Measurements from ENCODE around the gene ADAMTSL1.

The ADAMTSL1 gene

DNA sequence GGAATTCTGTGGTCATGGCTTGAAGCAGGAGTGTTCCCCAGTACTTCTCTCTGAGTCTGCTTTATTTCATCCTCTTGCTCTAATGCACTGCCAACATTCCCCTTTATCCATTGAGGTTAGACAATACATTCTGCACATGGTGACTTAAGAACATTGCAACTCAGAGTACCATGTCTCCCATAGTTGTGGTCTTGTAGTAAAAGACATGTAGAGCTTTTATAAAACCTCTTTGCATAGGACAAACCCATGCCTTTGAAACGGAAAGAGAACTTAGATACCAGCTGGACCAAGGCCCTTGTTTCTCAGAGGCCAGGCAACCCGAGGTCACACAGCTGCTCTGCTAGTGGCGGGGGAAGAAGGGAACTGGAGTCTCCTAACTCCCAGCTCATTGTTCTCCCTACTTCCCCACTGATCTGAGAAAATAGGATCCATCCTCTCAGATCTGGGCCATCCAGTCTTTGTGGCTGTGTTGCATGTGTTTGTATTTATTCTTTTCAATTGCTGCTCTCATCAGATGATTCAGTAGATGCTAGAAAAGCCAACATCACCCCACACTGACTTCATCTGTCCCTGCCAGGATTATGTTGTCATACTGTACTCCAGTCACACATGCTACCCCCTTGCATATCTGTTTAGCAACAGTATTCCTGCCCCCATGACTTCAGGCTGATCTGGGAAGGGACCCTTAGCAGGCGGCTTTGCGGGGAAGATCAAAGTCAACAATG lies 322.2 kb downstream of the ADAMTSL1 start:
- in situ Hi-C loops (cut with HindIII; ENCODE audit: low sequenced_read_pairs) = no loop called here

GRCh38 chr9:18796696-18797270 lies 322.8 kb downstream of the ADAMTSL1 start:
- in situ Hi-C loops (cut with HindIII; ENCODE audit: low sequenced_read_pairs) = no loop called here

DNA sequence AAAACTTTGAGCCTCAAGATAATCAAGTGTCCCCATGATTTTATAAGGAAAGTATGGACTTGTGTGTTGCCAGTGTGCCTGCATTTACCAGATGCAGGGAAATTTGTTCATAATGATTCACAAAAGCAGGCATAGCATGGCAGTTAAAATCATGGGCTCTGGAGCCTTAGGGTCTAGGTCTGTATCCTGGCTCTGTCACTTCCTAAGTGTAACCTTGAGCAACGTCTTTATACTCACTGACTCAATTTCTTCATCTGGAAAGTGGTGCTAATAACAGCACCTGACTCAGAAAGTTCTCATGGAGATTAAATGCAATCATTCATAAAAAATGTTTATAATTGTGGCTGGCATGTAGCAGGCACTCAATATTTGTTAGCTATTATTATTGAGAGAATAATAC lies 324.2 kb downstream of the ADAMTSL1 start:
- in situ Hi-C loops (cut with HindIII; ENCODE audit: low sequenced_read_pairs) = no loop called here

GRCh38 chr9:18798508-18799290 lies 324.7 kb downstream of the ADAMTSL1 start:
- in situ Hi-C loops (cut with HindIII; ENCODE audit: low sequenced_read_pairs) = no loop called here

DNA sequence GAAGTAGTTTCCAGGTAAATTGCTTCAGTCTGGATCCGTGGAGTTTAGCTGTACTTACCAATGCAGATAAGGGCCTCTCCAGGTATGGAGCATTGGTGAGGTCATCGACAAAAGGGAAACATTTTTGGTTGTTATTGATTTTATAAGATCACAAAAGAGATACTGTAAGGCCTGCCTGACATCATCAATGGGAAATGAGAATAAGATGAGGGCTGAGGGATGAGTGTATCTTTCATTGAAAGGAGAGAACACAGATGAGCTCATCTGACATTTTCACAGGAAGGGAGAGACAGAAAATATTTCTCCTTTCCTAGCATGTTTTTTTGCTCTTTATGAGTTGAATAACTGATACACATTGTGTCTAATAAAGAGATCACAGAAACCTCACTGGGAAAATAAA lies 325.5 kb downstream of the ADAMTSL1 start:
- in situ Hi-C loops (cut with HindIII; ENCODE audit: low sequenced_read_pairs) = no loop called here

- in situ Hi-C loops (cut with HindIII; ENCODE audit: low sequenced_read_pairs) = no loop called here
These were observed 326.6 kb downstream of the ADAMTSL1 start for GRCh38 chr9:18800579-18800978.

- in situ Hi-C loops (cut with HindIII; ENCODE audit: low sequenced_read_pairs) = no loop called here
These were observed 331.4 kb downstream of the ADAMTSL1 start for GRCh38 chr9:18805386-18805785.

DNA sequence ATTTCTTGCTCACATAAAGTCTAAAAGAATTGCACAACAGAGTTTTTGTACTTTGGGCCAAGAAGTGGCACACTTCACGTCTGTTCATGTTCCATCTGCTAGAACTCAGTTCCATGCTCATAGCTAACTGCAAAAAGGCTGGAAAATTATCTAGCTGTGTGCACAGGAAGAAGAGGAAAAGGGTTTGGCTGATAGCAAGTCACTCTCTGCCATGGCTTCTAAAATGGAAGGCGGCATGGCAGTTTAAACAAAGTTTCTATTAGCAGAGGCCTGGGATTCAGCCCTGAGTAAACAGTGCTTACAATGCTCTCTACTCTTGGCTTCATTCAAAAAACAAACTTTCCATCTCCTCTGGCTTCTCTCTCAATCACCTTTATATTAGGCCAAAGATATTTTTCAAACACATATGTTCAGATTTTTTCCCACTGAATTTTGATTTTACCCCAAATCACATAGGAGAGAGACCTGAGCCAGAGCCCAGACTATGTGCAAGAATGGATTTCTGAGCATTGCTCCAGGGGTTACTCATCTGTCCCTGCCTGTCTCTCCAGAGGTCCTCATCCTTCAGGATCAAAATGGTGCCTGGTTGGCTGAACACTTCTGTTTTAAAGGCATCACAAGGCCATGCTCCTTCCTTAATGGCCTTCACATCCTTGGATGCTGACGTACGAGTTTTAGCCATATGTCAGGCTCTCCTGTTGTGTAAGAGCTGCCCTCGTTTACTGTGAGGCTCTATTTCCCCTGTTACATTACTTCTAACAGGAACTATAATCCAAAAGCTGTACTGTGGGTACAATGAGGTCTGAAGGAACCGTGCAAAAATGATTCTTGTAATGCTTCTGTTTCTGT lies 332.5 kb downstream of the ADAMTSL1 start:
- in situ Hi-C loops (cut with HindIII; ENCODE audit: low sequenced_read_pairs) = no loop called here

GRCh38 chr9:18810581-18810980 lies 336.6 kb downstream of the ADAMTSL1 start:
- in situ Hi-C loops (cut with HindIII; ENCODE audit: low sequenced_read_pairs) = no loop called here

- in situ Hi-C loops (cut with HindIII; ENCODE audit: low sequenced_read_pairs) = no loop called here
These were observed 337.2 kb downstream of the ADAMTSL1 start for GRCh38 chr9:18811171-18811570.

GRCh38 chr9:18819418-18819817 lies 345.5 kb downstream of the ADAMTSL1 start:
- in situ Hi-C loops (cut with HindIII; ENCODE audit: low sequenced_read_pairs) = no loop called here

DNA sequence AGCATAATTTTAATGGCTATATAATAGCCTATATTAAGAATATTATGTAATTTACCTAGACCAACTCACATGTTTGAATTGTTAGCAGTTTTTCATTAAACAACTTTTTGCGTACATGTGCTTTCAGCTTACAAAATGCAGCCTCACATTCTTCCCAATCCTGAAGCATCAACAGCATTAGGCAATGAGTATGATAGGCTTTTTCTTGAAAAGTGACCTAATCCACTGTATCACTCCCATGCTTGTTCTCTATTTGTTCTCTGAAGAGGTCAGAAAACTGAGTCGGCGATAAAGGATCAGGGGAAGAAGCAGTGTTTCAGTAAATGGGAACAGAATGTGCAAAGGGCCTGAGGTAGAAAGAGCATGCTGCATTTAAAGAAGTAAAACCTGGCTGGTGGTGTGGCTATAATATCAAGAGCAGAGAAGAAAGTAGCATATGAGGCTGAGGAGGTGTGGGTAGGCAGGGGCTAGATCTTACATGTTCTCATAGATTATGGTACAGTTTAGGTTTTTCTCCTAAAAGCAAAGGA lies 346.7 kb downstream of the ADAMTSL1 start:
- in situ Hi-C loops (cut with HindIII; ENCODE audit: low sequenced_read_pairs) = no loop called here

DNA sequence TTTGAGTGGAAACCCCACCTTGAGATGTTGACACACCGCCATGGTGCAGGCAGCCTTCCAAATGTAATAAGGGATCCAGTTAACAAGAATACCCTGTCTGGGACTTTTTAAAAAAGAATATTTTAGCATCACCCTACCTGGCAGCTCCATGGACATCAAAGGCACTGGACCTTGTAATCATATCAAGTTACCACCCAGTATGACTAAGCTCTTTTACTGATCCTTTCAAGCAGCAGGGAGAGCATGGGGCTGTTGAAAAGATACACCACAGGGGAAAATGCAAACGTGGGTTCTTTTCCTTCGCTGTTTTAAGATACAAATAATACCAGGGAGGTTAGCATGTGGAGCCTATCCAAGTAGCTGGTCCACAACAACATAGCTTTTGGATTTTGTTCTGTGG lies 347.8 kb downstream of the ADAMTSL1 start:
- in situ Hi-C loops (cut with HindIII; ENCODE audit: low sequenced_read_pairs) = no loop called here

DNA sequence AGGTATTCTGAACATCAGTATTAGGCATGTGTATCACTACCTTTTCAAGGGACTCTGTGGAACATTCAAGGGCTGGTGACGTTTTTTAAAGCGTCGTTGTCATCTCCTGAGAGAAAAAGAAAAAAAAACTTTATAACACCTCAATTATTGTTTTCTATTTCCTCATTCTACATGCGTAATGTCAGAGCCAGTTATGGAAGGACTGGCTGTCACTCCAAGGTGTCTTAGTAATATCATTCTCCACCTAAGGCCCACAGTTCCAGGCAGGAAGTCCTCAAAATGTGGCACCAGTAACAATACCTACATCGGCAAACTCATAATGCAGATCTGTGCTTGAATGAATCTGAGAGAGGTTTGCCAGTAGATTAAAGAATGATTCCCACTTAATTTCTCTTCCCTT lies 348.9 kb downstream of the ADAMTSL1 start:
- in situ Hi-C loops (cut with HindIII; ENCODE audit: low sequenced_read_pairs) = no loop called here

GRCh38 chr9:18824095-18824666 lies 350.2 kb downstream of the ADAMTSL1 start:
- in situ Hi-C loops (cut with HindIII; ENCODE audit: low sequenced_read_pairs) = no loop called here

DNA sequence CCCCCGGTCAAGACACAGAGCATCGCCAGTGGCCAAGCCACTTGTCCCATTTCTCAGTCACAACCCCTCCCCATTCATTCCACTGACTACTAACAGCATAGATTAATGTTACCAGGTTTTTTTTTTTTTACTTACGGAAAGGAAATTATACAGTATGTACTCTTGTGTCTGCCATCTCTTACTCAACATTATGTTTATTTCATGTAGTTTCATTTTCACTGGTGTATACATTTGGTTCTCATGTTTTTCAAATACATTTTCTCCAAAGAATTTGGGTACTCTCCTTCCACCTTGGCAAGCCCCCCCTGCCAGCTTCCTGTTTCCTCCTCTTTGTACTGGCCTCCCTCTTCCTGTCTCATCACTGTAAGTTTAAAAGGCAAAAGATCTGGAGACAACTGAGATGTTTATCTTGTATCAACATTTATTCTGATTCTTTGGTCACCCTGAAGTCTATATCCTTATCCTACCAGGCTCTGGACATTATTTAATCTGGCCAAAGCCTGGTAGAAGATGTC lies 351.8 kb downstream of the ADAMTSL1 start:
- in situ Hi-C loops (cut with HindIII; ENCODE audit: low sequenced_read_pairs) = no loop called here

DNA sequence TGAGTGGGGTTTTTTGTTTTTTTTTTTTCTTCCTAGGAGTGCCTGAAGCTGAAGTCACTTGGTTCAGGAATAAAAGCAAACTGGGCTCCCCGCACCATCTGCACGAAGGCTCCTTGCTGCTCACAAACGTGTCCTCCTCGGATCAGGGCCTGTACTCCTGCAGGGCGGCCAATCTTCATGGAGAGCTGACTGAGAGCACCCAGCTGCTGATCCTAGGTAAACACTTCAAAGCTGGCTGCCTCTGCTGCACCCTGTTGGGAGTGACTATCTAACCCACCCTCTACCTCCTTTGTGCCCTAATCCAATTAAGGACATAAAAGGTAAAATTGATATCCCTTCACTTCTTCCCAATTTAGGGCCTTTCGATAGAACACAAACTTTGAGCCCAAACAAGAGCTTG lies 352.3 kb downstream of the ADAMTSL1 start:
- in situ Hi-C loops (cut with HindIII; ENCODE audit: low sequenced_read_pairs) = no loop called here

DNA sequence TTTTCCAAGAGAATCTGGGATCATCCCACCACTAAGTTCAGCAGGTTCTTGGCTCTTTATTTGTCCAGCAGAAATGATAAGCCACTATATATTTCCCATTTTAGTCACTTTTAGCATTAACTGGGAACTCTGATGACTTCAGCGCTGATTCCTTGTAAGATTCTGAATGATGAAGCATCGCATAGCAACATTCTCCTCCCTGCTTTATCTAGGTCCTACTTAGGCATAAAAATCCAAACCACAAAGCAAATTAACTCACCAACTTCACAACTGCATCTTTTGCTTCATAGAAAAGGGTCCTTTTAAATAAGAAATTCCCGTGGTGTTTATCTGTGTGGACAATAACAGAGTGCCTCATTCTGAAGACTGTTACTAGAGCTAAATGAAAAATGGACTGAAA lies 355.1 kb downstream of the ADAMTSL1 start:
- in situ Hi-C loops (cut with HindIII; ENCODE audit: low sequenced_read_pairs) = no loop called here

DNA sequence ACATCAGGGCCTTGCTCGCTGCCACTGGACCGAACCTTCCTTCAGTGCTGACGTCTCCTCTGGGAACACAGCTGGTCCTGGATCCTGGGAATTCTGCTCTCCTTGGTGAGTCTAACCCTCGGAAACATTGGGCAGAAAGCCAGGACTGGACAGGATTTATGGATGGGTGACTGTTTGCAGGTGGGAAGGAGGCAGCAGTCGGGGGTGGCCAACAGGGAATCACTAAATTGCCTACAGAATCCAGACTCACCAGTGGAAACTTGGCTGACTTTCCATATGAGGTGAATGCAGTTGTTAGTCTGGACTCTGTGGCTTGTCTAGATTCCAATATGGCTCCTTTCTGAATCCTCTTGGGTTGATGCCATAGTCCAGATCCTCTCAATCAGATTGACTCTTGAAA lies 355.9 kb downstream of the ADAMTSL1 start:
- in situ Hi-C loops (cut with HindIII; ENCODE audit: low sequenced_read_pairs) = no loop called here

GRCh38 chr9:18834740-18835361 lies 360.9 kb downstream of the ADAMTSL1 start:
- in situ Hi-C loops (cut with HindIII; ENCODE audit: low sequenced_read_pairs) = no loop called here
